Testis (tissue), 3 donors: Measurements from ENCODE around the gene ITGA1. TPM values are rescaled to one million over a fixed set of nuclear protein-coding genes. Genes with fewer than 3 reads are reported as not detected.

Experiments
- DNase-seq: peaks from one replicate; pipeline ENCODE4 v3.0.0-alpha.2; 2019
- H3K27ac ChIP-seq, 2 donors: fragments of 200-600 bp; sonication (generic); one replicate each; pipeline ENCODE4 v1.5.1; 2019
- H3K27me3 ChIP-seq: fragments of 200-600 bp; sonication (generic); one replicate; pipeline ENCODE4 v1.5.1; 2019
- H3K36me3 ChIP-seq: fragments of 200-600 bp; sonication (generic); one replicate; pipeline ENCODE4 v1.5.1; 2017; ENCODE audit warnings: low read depth; ENCODE audit errors: missing control alignments
- H3K4me1 ChIP-seq: fragments of 200-600 bp; sonication (generic); one replicate; pipeline ENCODE4 v1.5.1; 2019
- H3K4me3 ChIP-seq, 2 donors: fragments of 200-600 bp; sonication (generic); one replicate each; pipeline ENCODE4 v1.5.1; 2017 to 2019
- H3K9me3 ChIP-seq: fragments of 200-600 bp; sonication (generic); one replicate; pipeline ENCODE4 v1.5.1; 2017
- POLR2A ChIP-seq: fragments of 450-650 bp; IDR thresholded peaks from one replicate; pipeline ENCODE4 v1.6.1; 2017; ENCODE audit warnings: antibody characterized with exemption, mild to moderate bottlenecking, moderate library complexity
- WGBS, 2 donors: methylation state at CpG; one replicate each; pipeline ENCODE4 v1.1.5; 2018; 5-methylcytosine and 5-hydroxymethylcytosine counted together
- intact Hi-C: fragments of 100-400 bp; cut with DNase I; formaldehyde crosslinking; loops from one replicate; pipeline ENCODE4 v1.15.1; 2023; ENCODE audit warnings: low total_unique reads
- polyA plus RNA-seq: library from polyadenylated mRNA; stranded (reverse); fragments of 350-450 nt; fragmentation: Illumina TruSeq; extraction: RNeasy Lipid Tissue Mini Kit (QIAGEN cat#74804); gene quantifications from one replicate; pipeline ENCODE4 v1.2.3, GENCODE V29; 2014; ENCODE audit warnings: low read depth, low replicate concordance; ENCODE audit not compliant: insufficient read depth
- total RNA-seq, 2 donors: library from RNA; depleted of rRNA; stranded (reverse); fragments of >200 nt; gene quantifications; one replicate each; pipeline ENCODE4 v1.2.3, GENCODE V29; 2016
- TF ChIP-seq, protein P1 (sequence below), 3 experiments: fragments of 450-650 bp in 2 of 3; fragments of 200-600 bp in 1 of 3; sonication (generic) in 1 of 3; IDR thresholded peaks; one replicate each; pipeline ENCODE4 v1.5.1; 2016 to 2019; ENCODE audit warnings: antibody characterized with exemption in 3 of 3, mild to moderate bottlenecking in 2 of 3, moderate library complexity in 1 of 3

ITGA1 gene
- total and polyA plus RNA-seq, 3 donors from 2014 or later = 7.3 to 8.1 (median 7.5) TPM

DNA sequence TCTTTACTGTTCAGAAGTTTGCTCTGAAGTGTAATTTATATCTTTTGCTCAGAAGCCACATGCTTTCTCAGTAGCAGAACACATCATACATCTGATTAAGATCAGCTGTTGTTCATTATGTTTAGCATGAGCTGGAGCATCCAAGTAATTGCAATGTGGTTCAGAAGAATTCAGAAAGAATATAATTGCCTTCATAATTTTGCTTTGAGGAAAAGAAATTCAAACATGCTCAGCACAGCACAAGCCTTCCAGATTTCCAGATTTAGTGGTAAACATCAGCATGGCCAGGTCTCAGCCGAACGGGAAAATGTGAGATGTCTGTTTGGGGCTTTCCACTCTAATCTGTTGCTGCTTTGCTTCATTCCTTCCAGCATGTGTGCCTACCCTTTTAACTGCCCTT is 65.9 kb downstream of the ITGA1 start:
- H3K4me1 ChIP-seq = no peaks in the 10 kb centered on the region
- no peak for DNase-seq
- no peak overlapping the region for H3K27ac ChIP-seq
- TF ChIP-seq, protein P1, sequence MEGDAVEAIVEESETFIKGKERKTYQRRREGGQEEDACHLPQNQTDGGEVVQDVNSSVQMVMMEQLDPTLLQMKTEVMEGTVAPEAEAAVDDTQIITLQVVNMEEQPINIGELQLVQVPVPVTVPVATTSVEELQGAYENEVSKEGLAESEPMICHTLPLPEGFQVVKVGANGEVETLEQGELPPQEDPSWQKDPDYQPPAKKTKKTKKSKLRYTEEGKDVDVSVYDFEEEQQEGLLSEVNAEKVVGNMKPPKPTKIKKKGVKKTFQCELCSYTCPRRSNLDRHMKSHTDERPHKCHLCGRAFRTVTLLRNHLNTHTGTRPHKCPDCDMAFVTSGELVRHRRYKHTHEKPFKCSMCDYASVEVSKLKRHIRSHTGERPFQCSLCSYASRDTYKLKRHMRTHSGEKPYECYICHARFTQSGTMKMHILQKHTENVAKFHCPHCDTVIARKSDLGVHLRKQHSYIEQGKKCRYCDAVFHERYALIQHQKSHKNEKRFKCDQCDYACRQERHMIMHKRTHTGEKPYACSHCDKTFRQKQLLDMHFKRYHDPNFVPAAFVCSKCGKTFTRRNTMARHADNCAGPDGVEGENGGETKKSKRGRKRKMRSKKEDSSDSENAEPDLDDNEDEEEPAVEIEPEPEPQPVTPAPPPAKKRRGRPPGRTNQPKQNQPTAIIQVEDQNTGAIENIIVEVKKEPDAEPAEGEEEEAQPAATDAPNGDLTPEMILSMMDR (IDR thresholded peaks at IDR 0.05) = no peak
- no peak for TF ChIP-seq POLR2A
- H3K9me3 ChIP-seq = no peaks in the 10 kb centered on the region
- WGBS, 2 donors = 75 to 77% methylated on average over 2 of the region's 2 CpGs
- no peaks in the 10 kb centered on the region for H3K36me3 ChIP-seq
- H3K27me3 ChIP-seq = no peaks in the 10 kb centered on the region
- no peak overlapping the region for H3K4me3 ChIP-seq
- intact Hi-C loops = no loop called here

DNA sequence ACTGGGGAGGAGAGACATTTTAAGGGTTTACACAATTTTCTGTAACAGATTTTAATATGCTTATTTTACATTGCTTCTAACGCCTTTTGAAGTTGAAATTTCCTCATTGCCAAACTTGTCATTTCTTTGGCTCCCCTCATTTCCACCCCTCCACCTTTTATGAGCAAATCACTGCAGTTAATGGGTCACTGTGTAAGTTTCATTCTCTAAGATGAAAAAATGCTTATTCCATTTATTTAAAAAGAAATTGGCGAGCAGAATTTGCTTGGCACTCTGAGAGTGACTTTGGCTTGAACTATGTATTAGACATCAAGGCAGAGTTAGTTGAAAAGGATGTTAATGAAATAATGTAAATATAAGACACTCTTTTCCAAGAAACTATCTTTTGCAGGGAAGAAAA is 66.6 kb downstream of the ITGA1 start:
- H3K36me3 ChIP-seq = no peaks in the 10 kb centered on the region
- no peaks in the 10 kb centered on the region for H3K9me3 ChIP-seq
- H3K4me3 ChIP-seq = no peak overlapping the region
- DNase-seq = no peak
- intact Hi-C loops = no loop called here
- no peak overlapping the region for H3K27ac ChIP-seq
- no peaks in the 10 kb centered on the region for H3K27me3 ChIP-seq
- no peak for TF ChIP-seq POLR2A
- TF ChIP-seq, protein P1 (IDR thresholded peaks at IDR 0.05) = no peak
- 82 to 83% methylated on average over 2 of the region's 2 CpGs for WGBS, 2 donors
- no peaks in the 10 kb centered on the region for H3K4me1 ChIP-seq

DNA sequence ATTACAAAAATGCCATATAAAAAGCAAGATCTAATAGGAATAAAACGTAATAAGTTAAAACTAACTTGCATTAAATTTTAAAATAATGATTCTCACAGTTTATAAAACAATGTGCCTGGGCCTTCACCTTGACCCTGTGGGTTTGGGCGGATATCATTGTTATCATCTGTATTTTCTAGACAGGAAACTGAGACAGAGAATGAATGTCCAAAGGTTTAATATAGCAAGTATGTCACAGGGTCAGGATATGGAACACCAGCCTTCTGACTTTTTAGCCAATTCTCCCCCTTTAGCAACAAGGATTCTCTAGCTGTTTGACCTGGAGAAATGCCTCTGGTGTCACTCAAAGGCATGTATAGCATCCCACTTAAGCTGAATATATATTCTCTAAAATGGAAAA is 67.2 kb downstream of the ITGA1 start:
- Histone ChIP-seq H3K27me3 (no peaks in the 10 kb centered on the region), H3K4me1 (no peaks in the 10 kb centered on the region), H3K27ac (no peak overlapping the region), H3K4me3 (no peak overlapping the region), H3K36me3 (no peaks in the 10 kb centered on the region), H3K9me3 (no peaks in the 10 kb centered on the region)
- intact Hi-C loops = no loop called here
- no peak for DNase-seq
- 79 to 85% methylated on average over 2 of the region's 2 CpGs for WGBS, 2 donors
- TF ChIP-seq POLR2A = no peak
- TF ChIP-seq, protein P1 (IDR thresholded peaks at IDR 0.05) = no peak

DNA sequence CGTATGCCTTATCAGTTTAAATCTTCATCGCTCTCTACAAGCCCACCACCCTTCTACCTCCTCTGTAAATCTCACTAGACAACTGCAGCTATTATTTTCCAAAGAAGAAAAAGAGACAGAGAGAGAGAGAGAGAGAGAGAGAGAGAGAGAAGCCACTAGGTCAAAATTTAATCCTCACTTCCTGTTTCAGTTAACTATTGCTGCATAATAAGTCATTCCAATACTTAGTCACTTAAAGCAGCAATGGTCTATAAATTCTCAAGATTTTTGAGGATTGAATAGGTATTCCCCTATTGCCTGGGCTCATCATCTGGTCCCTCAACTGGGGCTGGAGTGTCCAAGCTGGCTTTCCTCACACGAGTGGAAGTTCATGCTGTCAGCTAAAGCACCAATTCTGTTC is 68.8 kb downstream of the ITGA1 start:
- DNase-seq = no peak
- Histone ChIP-seq H3K4me3 (no peak overlapping the region), H3K4me1 (no peaks in the 10 kb centered on the region), H3K27me3 (no peaks in the 10 kb centered on the region), H3K36me3 (no peaks in the 10 kb centered on the region), H3K27ac (no peak overlapping the region), H3K9me3 (no peaks in the 10 kb centered on the region)
- TF ChIP-seq, protein P1 (IDR thresholded peaks at IDR 0.05) = no peak
- TF ChIP-seq POLR2A = no peak
- 88 to 90% methylated on average over 3 of the region's 3 CpGs for WGBS, 2 donors
- intact Hi-C loops = no loop called here

DNA sequence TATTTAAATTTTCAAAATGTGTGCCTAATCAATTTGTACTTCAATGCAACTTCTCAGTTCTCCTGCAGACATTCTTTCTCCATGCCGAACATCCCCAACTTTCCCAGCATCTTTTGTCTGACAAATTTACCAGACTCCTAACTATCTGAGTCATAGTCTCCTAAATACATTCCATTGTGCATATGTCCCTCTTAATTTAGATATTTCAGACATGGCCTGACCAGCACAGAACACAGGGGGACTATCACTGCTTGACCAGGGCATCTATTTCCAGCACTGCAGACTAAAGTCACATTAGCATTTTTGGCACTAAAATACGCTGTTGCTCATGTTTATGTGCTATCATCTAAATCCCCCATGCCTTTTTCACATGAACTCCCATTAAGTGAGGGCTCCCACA is 71.9 kb downstream of the ITGA1 start:
- no peak overlapping the region for H3K27ac ChIP-seq
- TF ChIP-seq, protein P1 (IDR thresholded peaks at IDR 0.05) = no peak
- no peak for TF ChIP-seq POLR2A
- intact Hi-C loops = no loop called here
- 87 to 89% methylated on average over 2 of the region's 2 CpGs for WGBS, 2 donors
- DNase-seq = no peak
- H3K4me1 ChIP-seq = peaks cover 11% of the 10 kb centered on the region
- no peaks in the 10 kb centered on the region for H3K27me3 ChIP-seq
- H3K9me3 ChIP-seq = no peaks in the 10 kb centered on the region
- H3K36me3 ChIP-seq = no peaks in the 10 kb centered on the region
- no peak overlapping the region for H3K4me3 ChIP-seq
